HTERT RPE-1 (cell line): ENCODE results near the gene MEGF6.
"Not testable (repeated sequence)": the region's sequence is repeated elsewhere in the genome, so short reads cannot be mapped to it uniquely, and the experiment has no call there.

ENCODE experiments used
- in situ Hi-C: fragments of 300-500 bp; cut with MboI; formaldehyde crosslinking; loops from 4 replicates; pipeline ENCODE4 v1.14.3; 2020; ENCODE audit warnings: low sequenced_read_pairs

MEGF6 gene

DNA sequence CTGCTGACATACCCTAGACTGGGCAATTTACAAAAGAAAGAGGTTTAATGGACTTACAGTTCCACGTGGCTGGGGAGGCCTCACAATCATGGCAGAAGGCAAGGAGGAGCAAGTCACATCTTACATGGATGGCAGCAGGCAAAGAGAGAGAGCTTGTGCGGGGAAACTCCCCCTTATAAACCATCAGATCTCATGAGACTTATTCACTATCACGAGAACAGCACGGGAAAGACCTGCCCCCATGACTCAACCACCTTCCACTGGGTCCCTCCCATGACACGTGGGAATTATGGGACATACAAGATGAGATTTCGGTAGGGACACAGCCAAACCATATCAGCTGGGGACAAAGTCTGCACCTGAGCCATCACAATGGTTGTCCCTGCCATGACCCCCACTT is 35.8 kb downstream of the MEGF6 start:
- in situ Hi-C loops = not testable (repeated sequence)

DNA sequence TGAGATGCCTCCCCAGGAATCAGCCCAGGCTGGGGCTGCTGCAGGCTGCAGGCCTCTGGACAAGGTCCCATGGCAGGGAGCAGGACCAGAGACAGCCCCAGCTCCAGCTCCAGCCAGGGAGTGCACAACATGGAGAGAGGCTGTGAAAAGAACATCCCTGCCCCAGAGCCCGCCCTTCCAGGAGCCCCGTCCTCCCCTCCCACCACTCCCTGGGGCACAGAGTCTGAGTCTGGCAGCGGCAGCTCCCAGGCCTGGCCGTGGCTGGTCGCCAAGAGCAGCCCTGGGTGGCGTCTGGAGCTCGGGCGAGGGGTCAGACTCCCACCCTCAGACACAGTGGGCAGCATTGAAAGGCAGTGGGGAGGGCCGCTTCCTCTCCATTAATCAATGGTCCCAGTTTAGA is 37.8 kb downstream of the MEGF6 start:
- in situ Hi-C loops = no loop called here

DNA sequence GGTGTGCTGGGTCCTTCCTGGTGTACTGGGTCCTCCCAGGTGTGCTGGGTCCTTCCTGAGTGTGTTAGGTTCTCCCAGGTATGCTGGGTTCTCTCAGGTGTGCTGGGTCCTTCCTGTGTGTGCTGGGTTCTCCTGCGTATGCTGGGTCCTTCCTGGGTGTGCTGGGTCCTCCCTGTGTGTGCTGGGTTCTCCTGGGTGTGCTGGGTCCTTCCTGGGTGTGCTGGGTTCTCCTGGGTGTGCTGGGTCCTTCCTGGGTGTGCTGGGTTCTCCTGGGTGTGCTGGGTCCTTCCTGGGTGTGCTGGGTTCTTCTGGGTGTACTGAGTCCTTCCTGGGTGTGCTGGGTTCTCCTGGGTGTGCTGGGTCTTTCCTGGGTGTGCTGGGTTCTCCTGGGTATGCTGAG is 38.7 kb downstream of the MEGF6 start:
- in situ Hi-C loops = not testable (repeated sequence)

DNA sequence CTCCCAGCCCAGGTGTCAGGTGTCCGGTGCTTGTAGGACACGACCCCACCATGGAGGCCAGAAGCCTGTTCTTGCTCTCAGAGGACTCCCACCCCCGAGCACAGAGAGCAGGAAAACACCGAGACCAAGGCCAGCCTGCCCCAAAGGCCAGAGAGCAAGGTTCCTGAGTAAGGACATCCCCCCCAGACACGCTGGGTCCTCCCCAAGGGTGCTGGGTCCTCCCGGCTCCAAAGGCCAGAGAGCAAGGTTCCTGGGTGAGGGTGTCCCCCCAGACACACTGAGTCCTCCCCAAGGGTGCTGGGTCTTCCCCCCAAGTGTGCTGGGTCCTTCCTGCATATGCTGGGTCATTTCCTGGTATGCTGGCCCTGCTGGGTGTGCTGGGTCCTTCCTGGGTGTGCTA is 40.0 kb downstream of the MEGF6 start:
- in situ Hi-C loops = no loop called here

DNA sequence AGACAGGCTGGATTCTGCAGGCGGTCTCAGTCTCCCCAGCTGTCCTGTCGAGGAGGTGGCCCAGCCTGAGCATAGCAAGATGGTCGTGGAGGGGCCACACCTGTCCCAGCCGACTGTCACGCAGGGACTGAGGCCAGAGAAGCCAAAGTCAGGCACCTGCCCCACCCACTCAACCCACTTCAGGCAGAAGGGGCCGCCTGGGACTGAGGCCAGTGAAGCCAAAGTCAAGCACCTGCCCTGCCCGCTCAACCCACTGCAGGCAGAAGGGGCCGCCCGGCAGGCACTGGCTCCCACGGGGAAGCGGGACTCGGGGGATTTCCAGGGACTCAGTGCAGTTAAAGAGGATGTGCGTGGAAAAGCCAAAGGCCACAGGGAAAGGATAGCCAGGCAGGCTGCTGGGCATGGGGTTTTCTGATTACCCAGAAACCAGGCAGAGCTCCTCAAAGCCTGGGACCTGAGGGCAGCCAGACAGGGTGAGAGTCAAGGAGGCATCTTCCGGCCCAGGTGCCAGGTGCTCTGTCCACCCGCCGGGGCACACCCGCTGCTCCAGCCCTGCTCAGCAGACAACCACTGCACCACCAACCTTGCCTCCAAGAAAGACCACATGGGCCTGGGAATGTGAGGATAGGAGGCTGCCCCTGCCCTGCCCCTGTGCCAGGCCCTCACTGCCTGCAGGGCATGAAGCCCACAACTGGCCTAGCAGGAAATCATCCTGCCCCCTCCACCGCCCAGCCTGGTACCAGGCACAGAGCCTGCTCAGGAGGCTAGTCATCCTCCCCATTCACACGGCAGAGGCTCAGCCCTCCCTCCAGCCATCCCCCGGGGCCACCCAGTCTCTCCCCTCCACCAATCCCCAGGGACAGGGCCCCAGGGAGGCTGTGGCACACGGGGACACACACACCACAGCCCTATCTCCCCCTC is 41.0 kb downstream of the MEGF6 start:
- in situ Hi-C loops = no loop called here

DNA sequence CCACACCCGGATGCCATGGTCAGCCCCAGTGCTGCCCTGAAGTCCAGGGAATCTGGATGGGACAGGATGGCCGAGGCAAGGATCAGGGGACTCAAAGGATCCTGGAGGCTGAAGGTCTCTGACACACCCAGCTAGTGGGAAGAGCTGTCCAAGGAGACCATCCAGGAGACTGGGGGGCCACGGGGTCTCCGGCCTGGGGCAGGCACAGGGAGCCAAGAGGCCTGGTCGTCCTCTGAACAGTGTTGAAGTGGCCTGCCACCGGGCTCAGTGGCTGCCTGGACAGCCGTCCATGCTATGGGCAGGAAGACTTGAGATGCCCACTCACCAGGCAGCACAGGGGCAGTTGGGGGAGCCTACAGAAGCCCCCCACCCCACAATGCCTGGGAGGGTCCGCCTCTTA is 41.9 kb downstream of the MEGF6 start:
- in situ Hi-C loops = no loop called here

DNA sequence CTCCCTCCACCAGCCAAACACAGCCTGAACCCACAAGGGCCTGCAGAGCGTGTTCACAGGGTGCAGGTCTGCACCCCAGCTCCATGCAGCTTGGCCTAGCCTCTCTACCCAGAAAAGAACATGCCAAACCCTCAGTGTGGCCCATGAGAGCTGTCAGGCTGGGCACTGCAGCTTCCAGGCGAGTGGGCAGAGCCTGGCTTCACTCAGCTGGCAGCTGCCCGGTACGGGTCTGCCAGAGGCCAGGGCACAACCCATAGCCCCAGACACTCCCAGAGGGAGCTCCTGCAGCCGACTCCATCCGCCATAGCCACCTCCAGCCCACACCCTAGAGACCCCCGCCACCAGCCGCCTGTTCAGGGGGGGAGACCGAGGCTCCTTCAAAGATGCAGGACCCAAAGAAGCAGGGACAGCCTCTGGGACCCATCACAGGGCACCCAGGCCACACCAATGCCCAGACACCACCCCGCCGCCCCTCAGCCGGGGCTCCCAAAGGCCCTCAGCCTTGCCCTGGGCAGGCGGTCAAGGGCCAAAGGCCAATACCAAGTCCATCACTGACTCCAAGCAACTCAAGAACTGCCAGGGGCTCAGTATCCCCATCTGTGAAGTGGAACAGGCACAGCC is 42.4 kb downstream of the MEGF6 start:
- in situ Hi-C loops = no loop called here

DNA sequence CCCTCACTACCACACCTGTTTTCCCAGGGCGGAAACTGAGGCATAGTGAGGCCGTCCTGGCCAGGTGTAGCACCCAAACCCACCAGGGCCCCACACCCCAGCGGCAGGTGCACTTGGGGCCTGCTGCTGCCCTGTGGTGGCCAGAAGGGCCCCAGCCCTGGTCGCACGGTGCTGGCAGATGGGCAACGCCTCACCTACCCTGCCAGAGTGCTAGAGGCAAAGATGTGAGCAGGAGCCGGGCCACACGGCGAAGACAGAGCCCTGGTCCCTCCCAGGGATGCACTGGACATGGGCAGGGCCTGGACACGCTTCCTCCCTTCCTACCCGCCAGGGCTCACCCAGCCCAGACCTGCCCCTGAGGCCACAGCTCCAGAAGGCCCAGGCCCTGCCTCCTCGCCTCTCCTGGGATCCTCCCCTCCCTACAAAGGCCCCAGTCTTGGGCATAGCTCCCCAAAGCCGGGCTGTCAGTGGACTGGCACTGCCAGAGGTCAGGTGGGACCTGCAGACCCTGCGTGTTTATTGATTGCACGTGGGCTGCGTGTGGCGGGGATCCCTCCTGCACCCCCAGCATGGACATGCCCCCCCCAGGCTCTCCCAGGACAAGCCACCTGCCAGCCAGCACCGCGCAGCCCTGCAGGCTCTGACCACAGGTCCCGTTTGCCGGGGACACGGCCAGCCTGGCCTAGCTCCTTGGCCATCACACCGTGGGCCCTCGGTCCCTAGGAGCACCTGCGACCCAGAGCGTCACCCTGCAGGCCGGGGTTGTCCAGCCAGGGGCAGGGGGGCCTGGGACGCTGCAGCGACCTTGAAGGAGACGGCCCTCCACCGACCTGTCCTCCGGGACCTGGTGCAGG is 44.1 kb downstream of the MEGF6 start:
- in situ Hi-C loops = no loop called here

GRCh38 chr1:3566003-3566885 is 45.1 kb downstream of the MEGF6 start:
- in situ Hi-C loops = no loop called here

DNA sequence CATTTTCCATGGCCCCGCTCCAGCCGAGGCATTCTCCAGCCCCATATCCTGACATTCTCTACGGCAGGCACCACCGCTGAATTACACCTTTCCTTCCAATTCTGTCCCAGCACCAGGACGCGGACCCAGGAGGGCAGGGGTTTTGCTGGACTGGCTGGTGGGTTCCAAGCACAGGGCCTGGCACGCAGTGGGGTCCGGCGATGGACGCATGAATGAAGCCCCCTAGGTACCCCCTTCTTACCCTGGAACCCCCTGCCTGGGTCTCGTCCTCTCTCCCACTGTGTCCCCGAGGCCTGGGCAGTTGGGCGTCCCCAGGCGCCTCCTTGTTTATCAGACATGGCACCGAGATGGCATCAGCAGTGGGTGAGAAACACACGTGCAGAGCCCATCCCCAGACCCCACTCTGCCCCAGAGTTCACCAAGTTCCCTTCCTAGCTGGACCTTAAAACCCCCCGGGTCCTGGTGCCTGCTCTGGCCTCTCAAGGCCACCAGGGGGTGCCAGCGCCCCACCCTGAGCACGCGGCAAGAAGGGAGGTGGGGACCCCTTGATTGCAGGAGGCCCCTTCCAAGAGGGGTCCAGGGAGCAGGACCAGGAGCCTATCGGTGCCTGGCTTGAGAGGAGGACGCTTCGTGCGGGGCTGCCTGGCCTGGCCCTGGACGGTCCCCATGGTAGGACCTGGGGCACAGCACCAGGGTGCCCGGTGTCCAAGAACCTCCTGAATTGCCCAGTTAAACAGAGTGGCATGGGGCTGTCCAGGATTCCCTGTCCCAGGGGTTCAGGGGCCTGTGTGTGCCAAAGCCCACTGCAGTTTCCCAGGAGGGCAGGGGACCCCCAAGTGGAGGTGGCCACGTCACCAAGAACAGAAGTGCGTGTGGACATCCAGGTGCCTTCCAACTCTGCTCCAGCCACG is 46.1 kb downstream of the MEGF6 start:
- in situ Hi-C loops = no loop called here

- in situ Hi-C loops = no loop called here
Observed at GRCh38 chr1:3563610-3564009, 47.7 kb downstream of the MEGF6 start.

- in situ Hi-C loops = no loop called here
Observed at GRCh38 chr1:3563125-3563524, 48.2 kb downstream of the MEGF6 start.

GRCh38 chr1:3562712-3563111 is 48.6 kb downstream of the MEGF6 start:
- in situ Hi-C loops = no loop called here

DNA sequence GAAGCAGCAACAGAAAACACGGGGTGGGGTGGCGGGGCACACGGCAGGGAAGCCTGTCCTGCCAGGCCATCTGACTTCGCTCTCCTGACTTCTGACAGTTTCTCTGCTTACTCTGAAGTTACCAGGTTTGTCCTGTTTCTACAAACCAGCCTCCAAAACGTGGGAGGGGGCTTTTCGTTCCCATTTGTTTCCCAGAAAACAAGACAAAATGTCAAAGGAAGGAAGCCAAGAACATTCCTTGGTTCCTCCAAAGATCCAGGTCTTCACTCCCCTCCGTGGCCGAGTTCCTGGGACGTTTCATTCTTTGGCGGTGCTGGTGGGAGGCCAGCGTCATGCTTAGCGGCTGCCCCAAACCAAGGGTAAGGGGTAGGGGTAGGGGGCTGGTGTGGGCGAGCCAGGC is 49.6 kb downstream of the MEGF6 start:
- in situ Hi-C loops = no loop called here

- in situ Hi-C loops = no loop called here
Observed at GRCh38 chr1:3560981-3561380, 50.3 kb downstream of the MEGF6 start.

DNA sequence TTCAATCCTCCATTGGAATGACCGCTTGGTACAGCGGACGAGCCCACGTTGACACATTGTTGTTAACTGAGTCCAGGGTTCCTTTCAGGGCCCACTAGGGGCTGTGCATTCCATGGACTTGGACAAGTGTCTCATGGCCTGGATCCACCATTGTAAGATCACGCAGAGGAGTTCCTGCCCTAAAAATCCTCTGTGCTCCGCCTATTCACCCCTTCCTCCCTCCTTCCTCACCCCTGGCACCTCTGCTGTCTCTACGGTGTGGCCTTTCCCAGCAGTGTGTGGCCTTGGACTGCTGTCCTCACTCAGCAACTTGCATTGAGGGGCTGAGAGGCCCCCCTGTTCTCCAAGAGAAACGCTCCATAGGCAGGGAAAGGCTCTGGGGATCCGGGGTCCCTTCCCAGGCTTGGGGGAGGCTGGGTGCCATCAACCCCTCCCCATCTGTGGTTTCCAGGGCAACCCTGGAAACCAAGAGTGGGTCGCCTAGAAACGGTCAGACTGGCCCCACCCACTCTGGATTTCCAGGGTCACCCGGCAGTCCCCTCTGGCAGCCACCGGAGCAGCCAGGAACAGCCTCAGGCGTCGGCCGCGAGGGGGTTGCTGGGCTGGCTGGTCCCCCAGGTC is 50.9 kb downstream of the MEGF6 start:
- in situ Hi-C loops = no loop called here

GRCh38 chr1:3558036-3558726 is 53.1 kb downstream of the MEGF6 start:
- in situ Hi-C loops = no loop called here

DNA sequence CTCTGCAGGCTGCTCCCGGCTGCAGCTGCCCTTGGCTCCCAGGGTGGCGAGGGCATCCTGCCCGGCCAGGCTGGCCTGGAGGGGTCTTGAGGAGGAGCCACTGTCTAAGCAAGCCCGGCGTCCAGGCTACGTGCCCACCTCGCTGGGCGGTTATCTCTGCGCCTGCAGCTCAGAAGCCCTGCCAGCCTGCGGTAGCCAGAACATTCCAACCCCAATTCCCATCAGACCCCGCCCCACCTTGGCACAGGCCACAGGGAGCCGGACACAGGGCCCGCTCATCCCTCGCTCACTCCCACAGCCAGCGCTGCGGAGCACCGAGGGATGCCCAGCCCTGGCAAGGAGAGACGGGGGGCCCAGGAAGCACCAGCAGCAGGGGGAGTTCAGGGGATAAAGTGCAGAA is 53.9 kb downstream of the MEGF6 start:
- in situ Hi-C loops = no loop called here
